Heart left ventricle (tissue), 13 donors: Measurements from ENCODE around the gene NHLH1.

Source experiments
- POLR2A ChIP-seq, 2 donors: fragments of 450-650 bp; IDR thresholded peaks; one replicate each; pipeline ENCODE4 v1.6.1; 2017; ENCODE audit warnings: antibody characterized with exemption in 2 of 2, mild to moderate bottlenecking in 2 of 2, moderate library complexity in 2 of 2
- TF ChIP-seq, protein P1 (sequence below), 12 donors: fragments of 200-600 bp; sonication (generic) in 4 of 12; IDR thresholded peaks; one replicate each; pipeline versions ENCODE4 v1.5.0 to v1.8.0; 2018 to 2022; ENCODE audit warnings: antibody characterized with exemption in 12 of 12, mild to moderate bottlenecking in 5 of 12
- donor health status: ischemic (EF 13 %, LVEDD 7.1; RV severe dilation, severe dysfunction).
- donor health status: DM: no; HTN: yes; CAD: no.
- donor health status: DM: no; HTN: no; CAD: no.
- donor health status: ischemic (EF 25% LVEDD 6.9; RV normal size, moderate dysfunction).
- donor health status: ischemic (EF 25% LVEDD 5.7; RV mildly dilated, moderate dysfunction).
- donor health status: ischemic (EF 35%, LVEDD 5.7; RV mildly dilated, moderate dysfunction).
- donor health status: nonischemic (EF 11% LVEDD 7.7; RV severe dilation, severe dysfunction).
- donor health status: DM: yes; HTN: yes; CAD: no.
- donor health status: PGD.
- donor health status: ischemic (EF 29% LVEDD 5.4; RV normal size, mild dysfunction).
- donor health status: nonischemic (EF 23%, LVEDD 6.1; RV moderate dilation, normal function).

DNA sequence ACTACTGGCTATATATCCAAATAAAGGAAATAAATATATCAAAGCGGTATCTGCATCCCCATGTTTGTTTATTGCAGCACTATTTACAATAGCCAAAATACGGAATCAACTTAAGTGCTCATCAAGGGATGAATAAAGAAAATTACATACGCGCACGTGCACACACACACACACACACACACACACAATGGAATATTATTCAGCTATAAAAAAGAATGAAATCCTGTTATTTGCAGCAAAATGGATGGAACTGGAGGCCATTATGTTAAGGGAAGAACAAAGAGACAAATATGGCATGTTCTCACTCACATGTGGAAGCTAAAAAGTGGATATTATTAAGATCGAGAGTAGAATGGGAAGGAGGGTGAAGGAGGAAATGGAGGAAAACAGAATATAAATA, 44.0 kb upstream of the NHLH1 start:
- TF ChIP-seq, protein P1, sequence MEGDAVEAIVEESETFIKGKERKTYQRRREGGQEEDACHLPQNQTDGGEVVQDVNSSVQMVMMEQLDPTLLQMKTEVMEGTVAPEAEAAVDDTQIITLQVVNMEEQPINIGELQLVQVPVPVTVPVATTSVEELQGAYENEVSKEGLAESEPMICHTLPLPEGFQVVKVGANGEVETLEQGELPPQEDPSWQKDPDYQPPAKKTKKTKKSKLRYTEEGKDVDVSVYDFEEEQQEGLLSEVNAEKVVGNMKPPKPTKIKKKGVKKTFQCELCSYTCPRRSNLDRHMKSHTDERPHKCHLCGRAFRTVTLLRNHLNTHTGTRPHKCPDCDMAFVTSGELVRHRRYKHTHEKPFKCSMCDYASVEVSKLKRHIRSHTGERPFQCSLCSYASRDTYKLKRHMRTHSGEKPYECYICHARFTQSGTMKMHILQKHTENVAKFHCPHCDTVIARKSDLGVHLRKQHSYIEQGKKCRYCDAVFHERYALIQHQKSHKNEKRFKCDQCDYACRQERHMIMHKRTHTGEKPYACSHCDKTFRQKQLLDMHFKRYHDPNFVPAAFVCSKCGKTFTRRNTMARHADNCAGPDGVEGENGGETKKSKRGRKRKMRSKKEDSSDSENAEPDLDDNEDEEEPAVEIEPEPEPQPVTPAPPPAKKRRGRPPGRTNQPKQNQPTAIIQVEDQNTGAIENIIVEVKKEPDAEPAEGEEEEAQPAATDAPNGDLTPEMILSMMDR (IDR thresholded peaks at IDR 0.05) = no peak
- TF ChIP-seq POLR2A (IDR thresholded peaks at IDR 0.05) = no peak
